HCT116 (cell line): Measurements from ENCODE around the gene ZNF423. TPM values are rescaled to one million over a fixed set of nuclear protein-coding genes. Genes with fewer than 3 reads are reported as not detected.

Experiments
- ATAC-seq: fragments of 200-7000 bp; cut with Tn5 transposase; 2 replicates; pipeline ENCODE4 v1.9.1; 2020; ENCODE audit warnings: mild to moderate bottlenecking, moderate library complexity
- BruUV-seq: library from RNA; stranded (reverse); fragments of 400-500 nt; replicated peaks from 2 replicates; lab custom pipeline; 2021; lab: Mats Ljungman, UMichigan
- CTCF ChIA-PET: fragments of 300-600 bp; sonication (Branson Sonifier 250); formaldehyde crosslinking; loops from one replicate; lab custom pipeline; 2021; ENCODE audit warnings: antibody characterized with exemption; lab: Charles Lee
- POLR2A ChIA-PET: fragments of 300-600, 350-600 bp; sonication (Branson Sonifier 250); formaldehyde crosslinking; loops from one replicate; lab custom pipeline; 2021; ENCODE audit warnings: antibody characterized with exemption; lab: Charles Lee
- RAD21 ChIA-PET, 2 experiments: fragments of 300-600 bp; sonication (Branson Sonifier 250); formaldehyde crosslinking; loops; one replicate each; lab custom pipeline; 2023; ENCODE audit warnings: low total read pairs in 2 of 2; ENCODE audit not compliant: uncharacterized antibody in 2 of 2, unreplicated experiment in 2 of 2, low non-redundant PET in 1 of 2; lab: Charles Lee
- DNase-seq: peaks from one replicate; pipeline ENCODE4 v3.0.0-alpha.2; 2010; ENCODE audit warnings: low read depth, low spot score
- H2AFZ ChIP-seq: fragments of 200-600 bp; shearing (Covaris generic), sonication (generic); 2 replicates; pipeline ENCODE4 v1.6.1; 2017; ENCODE audit warnings: low read depth, mixed run types, mixed read lengths, antibody characterized with exemption, low read length; ENCODE audit not compliant: poor library complexity, severe bottlenecking
- H3K27ac ChIP-seq: 2 replicates; pipeline ENCODE4 v1.5.1; 2012; ENCODE audit warnings: low read depth, low read length
- H3K27me3 ChIP-seq: fragments of 200-600 bp; sonication (generic); 2 replicates; pipeline ENCODE4 v1.6.1; 2016; ENCODE audit warnings: mixed run types, low read length, mixed read lengths; ENCODE audit not compliant: insufficient read depth
- H3K36me3 ChIP-seq, 2 experiments: fragments of 200-500 bp in 1 of 2; fragments of 200-600 bp in 1 of 2; sonication (Bioruptor generic) in 1 of 2; sonication (generic) in 1 of 2; 2 replicates each; pipeline versions ENCODE4 v1.5.1 to v1.6.1; 2014 to 2016; ENCODE audit warnings: low read length in 2 of 2, inconsistent platforms in 1 of 2, mixed read lengths in 1 of 2, mixed run types in 1 of 2; ENCODE audit not compliant: insufficient read depth in 2 of 2, control insufficient read depth in 1 of 2
- H3K4me1 ChIP-seq, 2 experiments: fragments of 200-600 bp in 1 of 2; sonication (generic) in 1 of 2; 2 replicates each; pipeline versions ENCODE4 v1.5.1 to v1.6.1; 2012 to 2017; ENCODE audit warnings: low read length in 2 of 2, inconsistent platforms in 1 of 2, mild to moderate bottlenecking in 1 of 2, mixed read lengths in 1 of 2, mixed run types in 1 of 2, moderate library complexity in 1 of 2; ENCODE audit not compliant: insufficient read depth in 2 of 2, control insufficient read depth in 1 of 2
- H3K4me2 ChIP-seq: fragments of 200-600 bp; sonication (generic); 2 replicates; pipeline ENCODE4 v1.6.1; 2017; ENCODE audit warnings: mixed run types, low read length, mixed read lengths
- H3K4me3 ChIP-seq, 2 experiments: fragments of 200-600 bp in 1 of 2; sonication (generic) in 1 of 2; replicated peaks in 1 of 2; 2 replicates each; pipeline ENCODE4 v1.5.1; 2011 to 2016; ENCODE audit warnings: low read length in 2 of 2, control low read depth in 1 of 2, low read depth in 1 of 2, mild to moderate bottlenecking in 1 of 2, mixed read lengths in 1 of 2, mixed run types in 1 of 2
- H3K79me2 ChIP-seq: fragments of 200-600 bp; sonication (generic); 2 replicates; pipeline ENCODE4 v1.6.1; 2017; ENCODE audit warnings: mild to moderate bottlenecking, mixed run types, low read length, moderate library complexity, mixed read lengths; ENCODE audit not compliant: insufficient read depth
- H3K9ac ChIP-seq: fragments of 200-600 bp; sonication (generic); 2 replicates; pipeline ENCODE4 v1.6.1; 2016; ENCODE audit warnings: low read length, mixed read lengths
- H3K9me2 ChIP-seq: fragments of 200-600 bp; sonication (generic), shearing (Covaris generic); 2 replicates; pipeline ENCODE4 v1.6.1; 2017; ENCODE audit warnings: mixed run types, mild to moderate bottlenecking, moderate library complexity; ENCODE audit not compliant: insufficient read depth
- H3K9me3 ChIP-seq, 2 experiments: fragments of 200-500 bp in 1 of 2; fragments of 200-600 bp in 1 of 2; sonication (Bioruptor generic) in 1 of 2; sonication (generic) in 1 of 2; 2 replicates each; pipeline ENCODE4 v1.6.1; 2014 to 2017; ENCODE audit warnings: low read length in 2 of 2, mixed read lengths in 2 of 2, inconsistent platforms in 1 of 2, low read depth in 1 of 2, mild to moderate bottlenecking in 1 of 2, mixed run types in 1 of 2, moderate library complexity in 1 of 2; ENCODE audit not compliant: control insufficient read depth in 1 of 2, insufficient read depth in 1 of 2
- H4K20me1 ChIP-seq: fragments of 200-600 bp; sonication (generic), shearing (Covaris generic); 2 replicates; pipeline ENCODE4 v1.6.1; 2017; ENCODE audit warnings: mixed run types, mild to moderate bottlenecking, moderate library complexity; ENCODE audit not compliant: insufficient read depth
- CBX3 ChIP-seq: IDR thresholded peaks from 2 replicates; pipeline ENCODE4 v1.6.1; 2012; ENCODE audit warnings: low read depth
- CTCF ChIP-seq, 3 experiments: fragments of 200-600 bp in 1 of 3; sonication (generic) in 1 of 3; IDR thresholded peaks in 2 of 3; conservative IDR thresholded peaks in 1 of 3; 2 replicates each; pipeline ENCODE4 v1.5.1; 2012 to 2017; ENCODE audit warnings: low read depth in 2 of 3, low read length in 2 of 3, antibody characterized with exemption in 1 of 3, borderline replicate concordance in 1 of 3, control low read depth in 1 of 3, mild to moderate bottlenecking in 1 of 3, mixed read lengths in 1 of 3, mixed run types in 1 of 3, moderate library complexity in 1 of 3; ENCODE audit not compliant: insufficient read depth in 1 of 3
- FOSL1 ChIP-seq: IDR thresholded peaks from 2 replicates; pipeline ENCODE4 v1.6.1; 2012; ENCODE audit warnings: low read depth
- JUND ChIP-seq: IDR thresholded peaks from 2 replicates; pipeline ENCODE4 v1.6.1; 2012
- POLR2A ChIP-seq: IDR thresholded peaks from 2 replicates; pipeline ENCODE4 v1.7.0; 2011; ENCODE audit warnings: borderline replicate concordance; ENCODE audit not compliant: insufficient read depth, insufficient read length; ENCODE audit errors: extremely low read depth
- POLR2AphosphoS5 ChIP-seq: IDR thresholded peaks from 2 replicates; pipeline ENCODE4 v1.6.1; 2011; ENCODE audit warnings: mild to moderate bottlenecking, low read depth, low read length, moderate library complexity
- RAD21 ChIP-seq: IDR thresholded peaks from 2 replicates; pipeline ENCODE4 v1.6.1; 2012; ENCODE audit warnings: low read depth, mild to moderate bottlenecking
- SIN3A ChIP-seq: IDR thresholded peaks from 2 replicates; pipeline ENCODE4 v1.6.1; 2012; ENCODE audit warnings: low read depth
- YY1 ChIP-seq: IDR thresholded peaks from 2 replicates; pipeline ENCODE4 v1.6.1; 2011; ENCODE audit warnings: low read length, low read depth, moderate library complexity, mild to moderate bottlenecking; ENCODE audit not compliant: insufficient replicate concordance; ENCODE audit errors: extremely low read depth
- ZBTB33 ChIP-seq: IDR thresholded peaks from 2 replicates; pipeline ENCODE4 v1.6.1; 2011; ENCODE audit warnings: mild to moderate bottlenecking, low read length, moderate library complexity; ENCODE audit not compliant: insufficient replicate concordance; ENCODE audit errors: extremely low read depth
- ZFX ChIP-seq: fragments of 450-650 bp; IDR thresholded peaks from 2 replicates; pipeline ENCODE4 v1.6.1; 2017
- ZNF274 ChIP-seq: fragments of 200-500 bp; sonication (Bioruptor generic); IDR thresholded peaks from 2 replicates; pipeline ENCODE4 v1.6.1; 2014; ENCODE audit warnings: mild to moderate bottlenecking, low read depth, low read length, inconsistent platforms
- intact Hi-C: fragments of 100-400 bp; cut with micrococcal nuclease; formaldehyde crosslinking; loops from 2 replicates; pipeline ENCODE4 v1.10.0; 2022
- total RNA-seq: library from RNA; stranded (reverse); gene quantifications from one replicate; pipeline ENCODE4 v1.2.1, GENCODE V29; 2021; ENCODE audit not compliant: unreplicated experiment
- TF ChIP-seq, protein P1 (sequence below): IDR thresholded peaks from 2 replicates; pipeline ENCODE4 v1.6.1; 2012
- TF ChIP-seq, protein P2 (sequence below): IDR thresholded peaks from 2 replicates; pipeline ENCODE4 v1.6.1; 2012
- TF ChIP-seq, protein P3 (sequence below): IDR thresholded peaks from 2 replicates; pipeline ENCODE4 v1.6.1; 2012; ENCODE audit warnings: low read depth

The ZNF423 gene
- total RNA-seq, 1 experiment from 2014 or later, result 0.22 TPM

DNA sequence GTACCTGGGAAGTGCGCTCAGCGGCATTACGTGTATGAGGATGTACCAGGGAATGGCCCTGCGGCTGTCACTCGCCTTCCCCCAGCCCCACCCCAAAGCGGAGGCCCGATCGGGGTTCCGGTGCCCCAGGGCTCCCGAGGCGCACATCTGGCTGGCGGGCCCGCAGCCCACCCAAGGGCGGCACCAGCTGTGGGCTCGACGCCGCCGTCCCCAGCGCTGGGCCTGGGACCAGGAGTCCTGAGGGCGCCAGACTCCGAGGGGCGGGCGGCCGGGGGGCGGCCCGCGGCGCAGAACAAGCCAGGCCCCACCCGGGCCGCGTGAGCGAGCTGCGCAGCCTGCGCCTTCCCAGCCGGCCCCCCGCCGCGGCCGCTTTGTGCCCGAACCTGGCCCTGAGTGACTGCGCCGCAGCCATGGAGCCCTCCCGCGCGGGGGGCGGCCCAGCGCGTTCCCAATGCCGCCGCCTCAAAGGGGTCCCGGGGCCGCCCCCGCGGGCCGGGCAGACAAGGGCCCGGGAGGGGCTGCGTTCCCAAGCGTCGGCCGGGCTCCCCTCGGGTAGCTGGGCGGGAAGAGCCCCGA, 17.4 kb downstream of the ZNF423 start:
- Histone ChIP-seq H3K36me3 (no peaks in the 10 kb centered on the region), H3K9ac (no peak overlapping the region), H3K9me3 (no peaks in the 10 kb centered on the region), H3K4me2 (no peak overlapping the region), H2AFZ (no peak overlapping the region), H4K20me1 (no peaks in the 10 kb centered on the region), H3K79me2 (no peaks in the 10 kb centered on the region), H3K27ac (no peak overlapping the region), H3K9me2 (no peaks in the 10 kb centered on the region), H3K27me3 (no peaks in the 10 kb centered on the region; the same call in 1 of the 2 replicates), H3K4me3 (no peak overlapping the region), H3K4me1 (no peaks in the 10 kb centered on the region)
- TF ChIP-seq POLR2A, result no peak
- TF ChIP-seq POLR2AphosphoS5, result no peak
- TF ChIP-seq, protein P1, sequence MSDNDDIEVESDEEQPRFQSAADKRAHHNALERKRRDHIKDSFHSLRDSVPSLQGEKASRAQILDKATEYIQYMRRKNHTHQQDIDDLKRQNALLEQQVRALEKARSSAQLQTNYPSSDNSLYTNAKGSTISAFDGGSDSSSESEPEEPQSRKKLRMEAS, result no peak
- no peak for TF ChIP-seq CBX3
- TF ChIP-seq FOSL1, result no peak
- no peak for TF ChIP-seq ZFX
- no peak for TF ChIP-seq YY1
- TF ChIP-seq SIN3A, result no peak
- no peak for TF ChIP-seq JUND
- TF ChIP-seq CTCF (IDR thresholded peaks at IDR 0.05 in 2 of 3, conservative IDR thresholded peaks at IDR 0.05 in 1 of 3; ENCODE audit: borderline replicate concordance in 1 of 3, insufficient read depth in 1 of 3, low read depth in 2 of 3, low read length in 2 of 3), result no peak
- no peak for TF ChIP-seq ZBTB33
- TF ChIP-seq RAD21, result no peak
- no peak for TF ChIP-seq ZNF274
- TF ChIP-seq, protein P2, sequence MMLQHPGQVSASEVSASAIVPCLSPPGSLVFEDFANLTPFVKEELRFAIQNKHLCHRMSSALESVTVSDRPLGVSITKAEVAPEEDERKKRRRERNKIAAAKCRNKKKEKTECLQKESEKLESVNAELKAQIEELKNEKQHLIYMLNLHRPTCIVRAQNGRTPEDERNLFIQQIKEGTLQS, result no peak
- TF ChIP-seq, protein P3, sequence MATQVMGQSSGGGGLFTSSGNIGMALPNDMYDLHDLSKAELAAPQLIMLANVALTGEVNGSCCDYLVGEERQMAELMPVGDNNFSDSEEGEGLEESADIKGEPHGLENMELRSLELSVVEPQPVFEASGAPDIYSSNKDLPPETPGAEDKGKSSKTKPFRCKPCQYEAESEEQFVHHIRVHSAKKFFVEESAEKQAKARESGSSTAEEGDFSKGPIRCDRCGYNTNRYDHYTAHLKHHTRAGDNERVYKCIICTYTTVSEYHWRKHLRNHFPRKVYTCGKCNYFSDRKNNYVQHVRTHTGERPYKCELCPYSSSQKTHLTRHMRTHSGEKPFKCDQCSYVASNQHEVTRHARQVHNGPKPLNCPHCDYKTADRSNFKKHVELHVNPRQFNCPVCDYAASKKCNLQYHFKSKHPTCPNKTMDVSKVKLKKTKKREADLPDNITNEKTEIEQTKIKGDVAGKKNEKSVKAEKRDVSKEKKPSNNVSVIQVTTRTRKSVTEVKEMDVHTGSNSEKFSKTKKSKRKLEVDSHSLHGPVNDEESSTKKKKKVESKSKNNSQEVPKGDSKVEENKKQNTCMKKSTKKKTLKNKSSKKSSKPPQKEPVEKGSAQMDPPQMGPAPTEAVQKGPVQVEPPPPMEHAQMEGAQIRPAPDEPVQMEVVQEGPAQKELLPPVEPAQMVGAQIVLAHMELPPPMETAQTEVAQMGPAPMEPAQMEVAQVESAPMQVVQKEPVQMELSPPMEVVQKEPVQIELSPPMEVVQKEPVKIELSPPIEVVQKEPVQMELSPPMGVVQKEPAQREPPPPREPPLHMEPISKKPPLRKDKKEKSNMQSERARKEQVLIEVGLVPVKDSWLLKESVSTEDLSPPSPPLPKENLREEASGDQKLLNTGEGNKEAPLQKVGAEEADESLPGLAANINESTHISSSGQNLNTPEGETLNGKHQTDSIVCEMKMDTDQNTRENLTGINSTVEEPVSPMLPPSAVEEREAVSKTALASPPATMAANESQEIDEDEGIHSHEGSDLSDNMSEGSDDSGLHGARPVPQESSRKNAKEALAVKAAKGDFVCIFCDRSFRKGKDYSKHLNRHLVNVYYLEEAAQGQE, result no peak
- ChIA-PET CTCF (no interaction called here), RAD21 (no interaction called here), POLR2A (no interaction called here)
- DNase-seq (no peak), ATAC-seq (no peak)
- intact Hi-C loops, result no loop called here
- BruUV-seq, result no TSS peak
